Central memory CD8-positive, alpha-beta T cell (primary cell): ENCODE data around the gene EP400.
"Not testable (repeated sequence)": the region's sequence is repeated elsewhere in the genome, so short reads cannot be mapped to it uniquely, and the experiment has no call there.

Experiments used
- ATAC-seq: fragments of 150-1000 bp; cut with Tn5 transposase; replicated peaks from 2 replicates; pipeline ENCODE4 v1.10.0; 2022; ENCODE audit warnings: mild to moderate bottlenecking, moderate FRiP score, moderate number of reproducible peaks; ENCODE audit not compliant: poor library complexity, severe bottlenecking; ENCODE audit errors: extremely low read depth
- DNase-seq, 2 donors: peaks; one replicate each; pipeline ENCODE4 v3.0.0; 2021; ENCODE audit warnings: low spot score in 2 of 2
- H3K27ac Mint-ChIP-seq: one replicate; pipeline ENCODE4 v1.8.0; 2022; ENCODE audit warnings: low read depth, mild to moderate bottlenecking, moderate library complexity, mixed read lengths
- H3K27me3 Mint-ChIP-seq: one replicate; pipeline ENCODE4 v1.8.0; 2022; ENCODE audit warnings: mixed read lengths
- H3K36me3 Mint-ChIP-seq: one replicate; pipeline ENCODE4 v1.8.0; 2022; ENCODE audit warnings: mild to moderate bottlenecking, moderate library complexity, mixed read lengths; ENCODE audit not compliant: insufficient read depth
- H3K4me1 Mint-ChIP-seq: one replicate; pipeline ENCODE4 v1.8.0; 2022; ENCODE audit warnings: mixed read lengths
- H3K4me3 Mint-ChIP-seq: one replicate; pipeline ENCODE4 v1.8.0; 2022; ENCODE audit warnings: mild to moderate bottlenecking, moderate library complexity, mixed read lengths
- H3K9me3 Mint-ChIP-seq: one replicate; pipeline ENCODE4 v1.8.0; 2022; ENCODE audit warnings: mixed read lengths

EP400 gene

DNA sequence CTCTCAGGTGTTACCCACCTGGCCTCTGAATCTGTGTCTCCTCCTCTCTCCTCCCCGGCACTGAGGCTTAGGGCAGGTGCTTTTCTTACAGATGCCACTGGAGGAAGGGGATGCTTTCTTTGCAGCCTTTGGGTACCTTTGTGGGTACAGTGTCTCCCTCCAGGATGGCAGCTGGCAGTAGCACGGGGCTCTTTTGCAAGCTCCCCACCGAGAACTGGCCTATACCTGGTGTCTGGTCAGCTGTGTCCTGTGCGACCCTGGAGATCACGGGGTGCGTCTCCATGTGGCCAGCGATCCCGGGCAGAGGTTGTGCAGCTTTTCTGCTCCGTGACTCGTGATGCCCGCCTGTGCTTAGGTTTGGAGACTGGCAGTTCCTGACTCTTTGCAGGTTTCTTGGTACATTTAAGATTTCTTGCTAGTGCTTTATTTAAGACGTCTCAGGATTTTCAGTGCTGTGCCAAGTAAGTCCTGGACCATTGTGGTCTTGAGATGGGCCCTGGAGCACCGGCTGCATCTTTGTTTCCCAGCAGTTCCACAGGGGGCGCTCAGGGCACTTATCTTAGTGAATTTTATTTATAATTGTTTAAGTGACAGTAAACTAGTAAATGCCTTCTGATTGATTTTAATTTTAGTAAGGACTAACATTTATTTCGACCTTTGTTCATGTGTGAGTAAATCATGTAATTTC, 125.4 kb downstream of the EP400 start:
- Mint-ChIP-seq H3K27ac (no peak overlapping the region), H3K9me3 (no peaks in the 10 kb centered on the region), H3K27me3 (no peaks in the 10 kb centered on the region), H3K4me1 (peaks cover 5% of the 10 kb centered on the region), H3K4me3 (no peak overlapping the region), H3K36me3 (peaks cover 33% of the 10 kb centered on the region)
- DNase-seq (no peak), ATAC-seq (no peak)

- H3K4me3 Mint-ChIP-seq, result no peak overlapping the region
- no peaks in the 10 kb centered on the region for H3K27me3 Mint-ChIP-seq
- ATAC-seq (no peak), DNase-seq (no peak)
- H3K36me3 Mint-ChIP-seq, result peaks cover 29% of the 10 kb centered on the region
- no peak overlapping the region for H3K27ac Mint-ChIP-seq
- no peaks in the 10 kb centered on the region for H3K9me3 Mint-ChIP-seq
- H3K4me1 Mint-ChIP-seq, result peaks cover 4% of the 10 kb centered on the region
Measured at GRCh38 chr12:132075714-132076553, 126.2 kb downstream of the EP400 start.

DNA sequence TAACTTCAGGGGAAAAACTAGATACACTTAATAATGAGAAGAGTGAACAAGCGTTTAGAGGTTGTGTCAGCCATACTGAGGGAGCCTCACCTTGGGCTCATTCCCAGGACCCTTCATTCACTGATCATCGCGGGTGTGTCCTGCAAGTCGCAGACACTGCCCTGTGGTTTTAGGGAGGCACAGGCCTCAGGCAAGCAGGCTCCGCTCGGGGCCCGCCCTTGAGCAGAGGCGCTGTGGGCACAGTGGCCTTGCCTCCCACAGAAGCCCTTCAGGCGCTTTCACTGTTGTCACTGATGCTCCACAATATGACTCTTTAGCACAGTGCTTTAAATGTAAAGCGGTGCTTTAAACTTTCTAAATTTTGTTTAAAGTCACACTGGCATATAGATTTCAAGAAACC, 127.0 kb downstream of the EP400 start:
- Mint-ChIP-seq H3K36me3 (peaks cover 28% of the 10 kb centered on the region), H3K9me3 (no peaks in the 10 kb centered on the region), H3K4me3 (no peak overlapping the region), H3K27ac (no peak overlapping the region), H3K27me3 (no peaks in the 10 kb centered on the region), H3K4me1 (no peaks in the 10 kb centered on the region)
- DNase-seq (no peak), ATAC-seq (no peak)

DNA sequence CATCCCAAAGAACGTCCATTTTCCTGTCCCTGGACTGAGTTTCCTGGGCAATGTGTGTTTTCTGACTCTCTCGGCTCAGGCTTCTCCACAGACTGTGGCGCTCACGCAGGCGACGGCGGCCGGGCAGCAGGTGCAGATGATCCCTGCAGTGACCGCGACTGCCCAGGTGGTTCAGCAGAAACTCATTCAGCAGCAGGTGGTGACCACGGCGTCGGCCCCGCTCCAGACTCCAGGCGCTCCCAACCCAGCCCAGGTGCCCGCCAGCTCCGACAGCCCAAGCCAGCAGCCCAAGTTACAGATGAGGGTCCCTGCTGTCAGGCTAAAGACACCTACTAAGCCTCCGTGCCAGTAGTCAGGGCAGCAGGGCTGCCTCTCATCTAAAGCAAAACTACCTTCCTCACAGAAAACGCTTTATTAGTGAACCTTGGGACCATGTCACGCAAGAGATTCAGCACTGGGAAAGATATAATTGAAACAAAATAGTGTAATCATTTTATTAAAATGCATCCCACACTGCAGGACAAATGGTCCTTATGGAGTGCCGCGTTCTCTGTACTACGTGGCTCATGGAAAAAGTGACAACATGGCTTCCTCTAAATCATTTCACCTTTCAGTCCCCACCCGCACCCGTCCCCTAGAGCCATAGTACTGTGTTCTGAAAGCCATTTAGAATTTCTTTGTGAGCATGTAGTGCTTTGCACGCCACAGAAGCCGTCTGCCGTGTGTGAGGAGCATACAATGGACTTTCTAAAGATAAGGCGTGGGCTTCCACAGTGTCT, 127.8 kb downstream of the EP400 start:
- H3K4me3 Mint-ChIP-seq, result no peak overlapping the region
- no peak overlapping the region for H3K27ac Mint-ChIP-seq
- DNase-seq (no peak), ATAC-seq (no peak)
- H3K36me3 Mint-ChIP-seq, result peaks cover 23% of the 10 kb centered on the region
- H3K27me3 Mint-ChIP-seq, result no peaks in the 10 kb centered on the region
- no peaks in the 10 kb centered on the region for H3K4me1 Mint-ChIP-seq
- H3K9me3 Mint-ChIP-seq, result no peaks in the 10 kb centered on the region

- H3K36me3 Mint-ChIP-seq, result peaks cover 18% of the 10 kb centered on the region
- H3K9me3 Mint-ChIP-seq, result no peaks in the 10 kb centered on the region
- no peaks in the 10 kb centered on the region for H3K4me1 Mint-ChIP-seq
- no peak for DNase-seq
- H3K4me3 Mint-ChIP-seq, result no peak overlapping the region
- no peaks in the 10 kb centered on the region for H3K27me3 Mint-ChIP-seq
- no peak for ATAC-seq
- H3K27ac Mint-ChIP-seq, result no peak overlapping the region
Measured at GRCh38 chr12:132078190-132078589, 128.4 kb downstream of the EP400 start.

DNA sequence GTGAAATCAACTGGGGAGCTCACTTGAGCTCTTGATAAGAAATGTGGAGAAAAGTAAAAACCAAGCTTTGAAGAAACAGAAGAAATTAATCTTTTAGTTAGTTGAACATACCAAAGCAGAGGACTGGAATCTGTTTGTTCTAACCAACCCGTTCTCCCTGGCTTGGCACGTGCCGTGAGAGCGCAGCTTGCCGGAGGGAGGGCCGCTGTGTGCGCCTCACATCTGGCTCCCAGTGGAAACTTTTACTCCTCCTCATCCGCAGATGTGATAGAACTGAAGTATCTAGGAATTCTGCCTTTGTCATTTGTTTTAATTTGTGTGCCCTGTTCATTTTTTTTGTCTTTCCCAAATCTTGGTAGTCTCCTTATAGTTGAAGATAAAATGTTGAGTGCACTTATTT, 129.5 kb downstream of the EP400 start:
- no peak for ATAC-seq
- H3K4me3 Mint-ChIP-seq, result no peak overlapping the region
- no peak overlapping the region for H3K27ac Mint-ChIP-seq
- peaks cover 17% of the 10 kb centered on the region for H3K36me3 Mint-ChIP-seq
- peaks cover 7% of the 10 kb centered on the region for H3K4me1 Mint-ChIP-seq
- H3K9me3 Mint-ChIP-seq, result no peaks in the 10 kb centered on the region
- DNase-seq, result no peak
- no peaks in the 10 kb centered on the region for H3K27me3 Mint-ChIP-seq

DNA sequence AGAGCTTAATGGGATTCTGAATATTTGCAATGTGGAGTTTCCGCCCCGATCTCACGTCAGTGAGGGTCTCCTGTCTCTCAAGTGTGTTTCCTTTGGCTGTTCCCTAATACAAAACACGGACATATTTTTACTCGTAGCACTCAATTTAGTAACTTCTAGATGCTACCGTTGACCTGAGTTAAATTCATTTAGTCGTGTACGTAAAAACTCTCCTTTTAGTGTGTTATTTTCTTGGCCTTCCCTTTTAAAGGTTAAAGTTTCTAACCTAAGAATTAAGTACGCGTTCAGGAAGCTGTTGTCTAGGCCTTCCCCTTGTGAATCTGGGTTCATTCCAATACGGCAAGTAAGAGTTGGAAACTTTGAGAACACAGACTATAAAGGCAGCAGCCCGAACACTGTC, 130.0 kb downstream of the EP400 start:
- Mint-ChIP-seq H3K27me3 (no peaks in the 10 kb centered on the region), H3K4me3 (no peak overlapping the region), H3K4me1 (peaks cover 7% of the 10 kb centered on the region), H3K9me3 (no peaks in the 10 kb centered on the region), H3K36me3 (peaks cover 13% of the 10 kb centered on the region), H3K27ac (no peak overlapping the region)
- ATAC-seq (no peak), DNase-seq (no peak)

GRCh38 chr12:132080515-132080914, 130.8 kb downstream of the EP400 start:
- peaks cover 15% of the 10 kb centered on the region for H3K4me1 Mint-ChIP-seq
- H3K27me3 Mint-ChIP-seq, DNase-seq: not testable (repeated sequence)

DNA sequence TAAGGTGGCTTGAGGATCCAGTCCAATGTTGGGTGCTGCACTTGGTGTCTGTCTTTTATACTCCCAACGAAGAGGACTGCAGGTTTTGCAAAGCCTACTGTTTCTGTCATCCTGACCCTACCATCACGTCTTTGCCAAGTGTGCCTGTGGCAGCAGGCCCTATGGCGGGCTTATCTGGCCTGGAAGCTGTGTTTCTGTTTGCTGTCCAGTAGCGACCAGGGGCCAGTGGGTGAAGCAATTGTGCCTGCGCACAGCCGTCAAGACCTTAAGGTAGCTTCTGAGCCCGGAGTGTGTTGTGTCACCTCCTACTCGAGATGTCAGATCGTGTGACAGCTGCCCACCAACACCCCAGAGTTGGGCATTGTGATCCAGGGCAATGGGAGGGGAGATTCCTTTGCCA, 131.7 kb downstream of the EP400 start:
- peaks cover 19% of the 10 kb centered on the region for H3K4me1 Mint-ChIP-seq
- ATAC-seq (no peak), DNase-seq (no peak)
- H3K27ac Mint-ChIP-seq, result no peak overlapping the region
- no peaks in the 10 kb centered on the region for H3K9me3 Mint-ChIP-seq
- peaks cover 14% of the 10 kb centered on the region for H3K36me3 Mint-ChIP-seq
- H3K27me3 Mint-ChIP-seq, result no peaks in the 10 kb centered on the region
- no peak overlapping the region for H3K4me3 Mint-ChIP-seq

More at GRCh38 chr12:132080515-132080914, 130.8 kb downstream of the EP400 start:
- H3K27ac Mint-ChIP-seq, H3K4me3 Mint-ChIP-seq, H3K9me3 Mint-ChIP-seq, ATAC-seq: not testable (repeated sequence)
- H3K36me3 Mint-ChIP-seq, result peaks cover 18% of the 10 kb centered on the region

DNA sequence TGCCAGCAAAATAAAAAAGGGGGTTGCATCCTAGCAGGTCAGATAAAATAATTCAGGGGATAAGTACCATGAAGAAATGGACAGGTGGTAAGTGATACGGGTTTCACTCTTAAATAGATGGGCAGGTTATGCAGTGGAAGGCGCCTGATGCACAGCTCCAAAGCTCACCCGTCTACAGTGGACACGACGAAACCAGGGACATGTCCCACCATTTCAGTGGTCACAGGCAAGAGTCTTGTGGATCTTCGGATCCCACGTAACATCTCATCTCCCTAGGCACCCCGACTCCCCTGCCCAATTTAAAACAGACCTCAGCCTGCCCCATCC, 133.8 kb downstream of the EP400 start:
- ATAC-seq (no peak), DNase-seq (no peak)
- H3K9me3 Mint-ChIP-seq, result no peaks in the 10 kb centered on the region
- no peaks in the 10 kb centered on the region for H3K27me3 Mint-ChIP-seq
- peak overlapping the region; percentile 38 for H3K27ac Mint-ChIP-seq
- H3K4me3 Mint-ChIP-seq, result peak overlapping the region; percentile 95
- peaks cover 23% of the 10 kb centered on the region for H3K4me1 Mint-ChIP-seq
- peaks cover 11% of the 10 kb centered on the region for H3K36me3 Mint-ChIP-seq

GRCh38 chr12:132083941-132084620, 134.3 kb downstream of the EP400 start:
- Mint-ChIP-seq H3K4me3 (peak overlapping the region; percentile 95), H3K9me3 (no peaks in the 10 kb centered on the region), H3K27me3 (no peaks in the 10 kb centered on the region), H3K4me1 (peaks cover 23% of the 10 kb centered on the region), H3K27ac (peak overlapping the region; percentile 38), H3K36me3 (peaks cover 11% of the 10 kb centered on the region)
- ATAC-seq (peak; percentile 90), DNase-seq (peak; percentile 78 to 82)

DNA sequence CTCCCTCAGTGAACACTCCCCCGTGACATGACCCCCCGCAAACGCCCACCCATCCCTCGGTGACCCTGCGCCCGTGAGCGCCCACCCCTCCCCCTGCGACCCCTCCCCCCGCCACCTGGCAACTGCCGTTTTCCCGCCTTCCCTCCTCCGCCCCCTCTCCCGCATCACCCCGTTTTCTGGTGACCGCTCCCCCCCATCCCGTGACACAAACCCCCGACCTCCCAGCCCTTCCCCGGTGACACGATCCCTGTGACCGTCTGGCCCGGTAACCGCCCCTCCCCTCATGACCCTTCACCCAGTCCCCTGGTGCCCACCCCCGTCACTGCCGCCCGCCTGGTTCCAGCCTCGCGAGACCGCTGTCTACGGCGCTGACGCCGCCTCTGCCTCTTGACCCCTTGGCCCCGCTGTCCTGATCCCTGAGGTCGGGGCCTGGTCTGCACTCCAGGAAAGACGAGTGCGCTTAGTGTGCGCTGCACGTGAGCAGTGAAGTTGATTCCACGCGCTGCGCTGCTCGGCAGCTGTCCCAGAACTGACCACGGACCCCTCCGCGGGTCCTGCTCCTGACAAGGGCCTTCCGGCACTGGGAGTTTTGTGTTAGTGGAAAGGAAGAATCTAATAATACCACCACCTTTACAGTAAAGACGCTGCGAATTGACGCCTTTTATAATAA, 135.0 kb downstream of the EP400 start:
- DNase-seq (no peak), ATAC-seq (peak; percentile 9)
- peaks cover 11% of the 10 kb centered on the region for H3K36me3 Mint-ChIP-seq
- peak overlapping the region; percentile 95 for H3K4me3 Mint-ChIP-seq
- H3K4me1 Mint-ChIP-seq, result peaks cover 27% of the 10 kb centered on the region
- H3K9me3 Mint-ChIP-seq, result no peaks in the 10 kb centered on the region
- H3K27ac Mint-ChIP-seq, result peak overlapping the region; percentile 95
- H3K27me3 Mint-ChIP-seq, result no peaks in the 10 kb centered on the region
